T-helper 1 cell treated with Interleukin-12 subunit alpha and Interleukin-12 subunit beta and Interleukin-4 antibody, amounts not matched to agents 30 ng/mL and 1 ng/mL, for 36 hours (primary cell): ENCODE data around the gene SATB2. TPM values are rescaled to one million over a fixed set of nuclear protein-coding genes. Genes with fewer than 3 reads are reported as not detected.

Experiments
- intact Hi-C: fragments of 100-400 bp; cut with micrococcal nuclease; formaldehyde crosslinking; loops from one replicate; pipeline ENCODE4 v1.15.1; 2024
- total RNA-seq: library from RNA; stranded (reverse); gene quantifications from 2 replicates; pipeline ENCODE4 v1.2.3, GENCODE V29; 2022

SATB2 gene
- total RNA-seq: 0.10 TPM in 2 replicates

DNA sequence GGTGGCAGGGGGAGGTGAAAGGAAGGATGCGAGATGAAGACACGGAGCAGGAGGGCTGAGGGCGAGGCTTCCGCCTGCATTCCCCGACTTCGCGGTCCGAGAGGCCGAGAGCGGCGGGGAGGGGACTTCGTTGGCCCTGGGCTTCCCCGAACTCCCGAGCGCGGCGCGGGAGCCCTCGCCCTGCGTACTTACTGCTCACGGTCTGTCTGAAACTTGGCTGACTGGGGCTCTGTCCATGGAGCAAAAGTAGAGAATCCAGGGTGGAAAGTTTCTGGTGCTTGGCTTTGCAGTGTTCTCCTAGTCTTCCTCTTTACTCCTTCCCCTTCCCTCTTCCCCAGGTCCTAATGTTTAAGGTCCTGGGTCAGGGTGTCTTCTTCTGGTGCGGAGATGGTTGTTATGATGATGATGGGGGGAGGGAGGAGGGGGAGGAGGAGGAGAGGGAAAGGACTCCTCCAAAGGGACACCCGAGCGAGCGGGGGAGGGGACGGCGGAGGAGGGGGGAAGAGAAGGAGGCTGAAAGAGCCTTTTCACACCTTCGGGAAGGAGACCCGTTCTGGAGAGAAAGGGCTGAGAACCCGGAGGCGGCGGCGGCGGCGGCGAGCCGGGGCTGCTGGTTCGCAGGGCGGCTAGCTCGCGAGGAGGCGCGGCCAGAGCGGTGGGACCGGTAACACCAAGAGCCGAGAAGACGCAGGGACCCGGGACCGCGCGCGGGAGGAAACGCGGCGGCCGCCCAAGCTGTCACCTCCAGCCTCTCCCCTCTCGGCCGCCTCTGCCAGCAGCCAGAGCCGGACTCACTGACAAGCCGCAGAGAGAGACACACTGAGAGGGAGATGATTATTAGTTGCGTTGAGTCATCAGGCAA lies at the start of gene SATB2:
SATB2 (minus strand) TSS at position 793 of the 862 bp plus-strand sequence. CDS start 1,902 bp downstream, outside the sequence.
- intact Hi-C loops: no loop called here

GRCh38 chr2:199505755-199506403 lies 48.1 kb upstream of the SATB2 start:
- intact Hi-C loops: no loop called here

DNA sequence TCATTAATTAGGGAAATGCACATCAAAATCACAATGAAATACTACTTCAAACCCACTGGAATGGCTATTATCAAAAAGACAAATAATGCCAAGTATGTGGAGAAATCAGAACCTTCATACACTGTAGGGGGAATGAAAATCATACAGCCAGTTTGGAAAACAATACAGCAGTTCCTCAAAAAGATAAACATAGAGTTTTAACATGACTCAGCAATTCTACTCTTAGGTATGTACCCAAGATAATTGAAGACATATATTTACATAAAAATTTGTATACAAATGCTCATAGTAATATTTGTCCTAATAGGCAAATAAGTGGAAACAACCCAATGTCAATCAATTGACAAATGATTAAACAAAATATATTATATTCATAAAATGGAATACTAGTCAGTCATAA lies 45.4 kb upstream of the SATB2 start:
- intact Hi-C loops: no loop called here

DNA sequence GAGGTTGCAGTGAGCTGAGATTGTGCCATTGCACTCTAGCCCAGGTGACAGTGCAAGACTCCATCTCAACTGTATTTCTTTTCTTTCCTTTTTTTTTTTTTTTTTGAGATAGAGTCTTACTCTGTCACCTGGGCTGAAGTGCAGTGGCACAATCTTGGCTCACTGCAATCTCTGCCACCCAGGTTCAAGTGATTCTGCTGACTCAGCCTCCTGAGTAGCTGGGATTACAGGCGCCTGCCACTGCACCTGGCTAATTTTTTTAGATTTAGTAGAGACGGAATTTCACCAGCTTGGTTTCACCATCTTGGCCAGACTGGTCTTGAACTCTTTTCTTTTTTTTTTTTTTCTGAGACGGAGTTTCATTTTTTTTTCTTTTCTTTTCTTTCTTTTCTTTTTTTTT lies 41.3 kb upstream of the SATB2 start:
- intact Hi-C loops: no loop called here

GRCh38 chr2:199495147-199495546 lies 37.4 kb upstream of the SATB2 start:
- intact Hi-C loops: no loop called here

DNA sequence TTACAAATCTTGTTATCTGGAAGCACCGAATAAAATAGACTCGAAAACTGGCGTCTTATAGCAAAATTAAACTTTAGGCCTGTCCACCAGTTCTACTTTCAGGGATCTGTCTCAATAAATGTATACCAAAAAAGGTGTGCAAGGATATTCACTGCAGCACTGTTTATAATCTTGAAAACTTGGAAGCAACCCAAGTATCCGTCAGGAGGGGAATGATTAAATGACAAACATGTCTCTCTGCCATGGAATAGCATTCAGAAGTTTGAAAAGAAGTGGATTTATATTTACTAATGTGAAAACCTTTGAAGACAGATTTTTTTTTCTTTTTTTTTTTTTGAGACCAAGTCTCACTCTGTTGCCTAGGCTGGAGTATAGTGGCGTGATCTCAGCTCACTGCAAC lies 32.3 kb upstream of the SATB2 start:
- intact Hi-C loops: no loop called here

DNA sequence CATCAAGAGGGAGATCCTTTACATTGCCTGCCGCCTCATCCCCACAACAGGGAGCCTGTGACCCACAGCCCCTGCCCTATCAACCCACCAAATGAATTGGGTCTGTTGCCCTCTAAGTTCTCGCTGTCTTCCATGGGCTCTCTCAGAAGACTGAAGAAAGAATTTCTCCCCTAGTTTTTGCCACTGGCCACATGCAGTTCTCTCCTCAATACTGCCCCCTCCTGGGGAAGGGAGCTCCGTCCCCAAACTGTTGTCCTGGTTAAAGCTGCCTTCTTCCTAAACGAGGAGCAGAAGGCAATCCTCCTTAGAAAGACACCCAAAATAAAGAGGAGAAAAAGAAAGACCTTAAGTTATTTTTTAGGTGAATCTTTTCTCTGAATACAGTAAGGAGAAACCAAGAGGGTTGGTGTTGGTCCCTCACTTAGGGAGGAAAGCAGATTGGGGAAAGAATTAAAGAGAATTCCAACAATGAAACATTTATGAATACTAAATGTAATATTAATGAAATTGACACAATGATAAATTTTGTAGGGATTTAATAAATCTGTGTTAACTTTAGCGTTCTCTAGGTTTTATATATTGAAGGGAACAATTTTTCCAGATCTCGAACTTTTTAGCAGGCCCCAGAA lies 31.1 kb upstream of the SATB2 start:
- intact Hi-C loops: loop anchor here (1.0 to 10.0 kb wide), 3 partner anchors 246 to 1175 kb away; no protein-coding TSS in a partner anchor

- intact Hi-C loops: loop anchor here (1.0 to 10.0 kb wide), 3 partner anchors 249 to 1177 kb away; no protein-coding TSS in a partner anchor
These were observed 28.1 kb upstream of the SATB2 start for GRCh38 chr2:199485732-199486335.

GRCh38 chr2:199484927-199485326 lies 27.2 kb upstream of the SATB2 start:
- intact Hi-C loops: loop anchor here (5.0 to 10.0 kb wide), 2 partner anchors 250 to 1113 kb away; no protein-coding TSS in a partner anchor

DNA sequence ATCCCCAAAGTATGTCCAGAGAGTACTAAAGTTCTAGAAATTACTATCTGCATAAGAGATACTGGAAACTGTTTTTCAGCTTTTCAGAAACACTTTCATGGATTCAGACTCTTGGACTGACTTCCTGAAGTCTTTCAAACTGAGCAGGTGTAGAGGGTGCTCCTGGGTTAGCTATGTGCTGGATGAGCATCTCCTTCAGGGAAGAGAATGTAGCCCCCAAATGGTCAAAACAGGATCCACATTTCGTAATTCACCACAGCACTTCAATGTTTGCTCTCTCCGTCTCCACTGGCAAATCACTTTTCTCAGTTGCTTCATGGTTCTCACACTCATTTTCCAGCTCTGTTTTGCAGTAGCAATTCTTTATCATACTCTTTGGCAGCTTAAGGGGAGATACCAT lies 23.2 kb upstream of the SATB2 start:
- intact Hi-C loops: loop anchor here (10.0 kb wide), 1 partner anchor 254 kb away; no protein-coding TSS in a partner anchor

DNA sequence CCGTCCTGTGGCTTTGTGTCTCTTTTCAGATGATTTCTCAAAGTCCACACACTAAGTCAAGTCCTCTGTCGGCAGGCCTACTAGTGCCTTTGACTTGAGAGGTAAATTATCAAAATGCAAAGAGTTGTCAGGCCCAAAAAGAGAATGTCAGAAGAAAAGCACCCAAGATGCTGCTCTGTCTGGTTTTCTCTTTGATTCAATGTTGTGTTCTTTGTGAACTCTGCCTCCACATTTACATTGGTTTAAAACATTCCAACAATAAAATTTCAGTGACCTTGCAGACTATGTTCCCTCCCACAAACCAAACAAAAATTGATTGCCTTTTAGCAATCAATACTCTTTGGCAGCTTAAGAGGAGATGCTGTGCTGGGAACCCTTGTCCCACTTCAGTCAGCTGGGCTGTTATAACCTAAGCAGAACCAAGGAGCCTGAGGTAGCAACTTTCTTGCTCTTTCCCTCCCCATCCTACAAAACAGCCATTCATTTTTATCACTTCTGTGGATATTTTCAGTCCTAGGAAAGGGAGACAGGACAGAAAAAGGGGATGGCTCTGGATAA lies 19.6 kb upstream of the SATB2 start:
- intact Hi-C loops: no loop called here

DNA sequence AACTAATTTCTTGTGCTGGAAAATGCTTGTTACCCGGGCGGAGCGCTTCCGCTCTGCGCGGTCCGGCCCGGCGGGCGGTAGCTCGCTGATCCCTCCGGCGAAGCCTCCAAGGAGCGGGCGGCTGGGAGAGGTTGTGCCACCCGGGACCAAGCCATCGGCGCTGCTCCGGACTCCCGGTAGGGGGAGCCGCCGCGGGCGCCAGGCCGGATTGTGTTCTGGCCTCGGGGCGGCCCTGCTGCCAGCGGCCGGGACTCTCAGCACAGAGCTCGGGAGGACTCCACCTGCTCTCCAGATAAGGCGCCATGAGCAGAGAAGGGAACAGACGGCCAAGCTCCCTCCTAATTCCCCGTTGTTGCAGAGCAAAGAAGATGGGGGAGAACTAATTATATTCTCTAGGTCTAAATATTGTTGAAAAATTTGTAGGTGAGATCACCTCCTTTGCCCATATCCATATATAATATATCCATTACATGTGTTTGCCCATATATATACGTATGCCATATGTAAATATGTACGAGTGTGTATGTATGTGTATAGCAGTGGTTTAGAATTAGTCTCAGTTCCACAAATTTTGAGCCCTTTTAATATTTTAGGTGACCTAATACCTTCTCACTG lies 13.8 kb upstream of the SATB2 start:
- intact Hi-C loops: no loop called here

GRCh38 chr2:199470672-199471442 lies 13.1 kb upstream of the SATB2 start:
- intact Hi-C loops: loop anchor here (1.0 kb wide), 1 partner anchor 11 kb away; no protein-coding TSS in a partner anchor

DNA sequence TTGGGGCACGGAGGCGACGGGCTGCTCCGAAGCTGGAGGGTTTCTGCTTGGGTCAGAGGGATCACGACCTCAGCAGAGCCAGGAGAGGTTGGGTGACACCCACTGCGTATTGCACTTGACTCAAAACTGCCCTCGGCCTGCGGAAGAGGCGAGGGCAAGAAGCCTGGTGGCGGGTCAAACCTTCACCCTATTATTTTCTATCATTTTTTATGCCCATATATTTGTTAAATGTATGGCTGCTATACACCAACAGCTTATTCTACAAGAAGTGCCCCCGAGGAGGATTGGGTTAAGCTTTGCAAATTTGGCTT lies 12.6 kb upstream of the SATB2 start:
- intact Hi-C loops: loop anchor here (1.0 kb wide), 1 partner anchor 10 kb away; no protein-coding TSS in a partner anchor

- intact Hi-C loops: loop anchor here (1.0 kb wide), 1 partner anchor 9 kb away; no protein-coding TSS in a partner anchor
These were observed 12.0 kb upstream of the SATB2 start for GRCh38 chr2:199469514-199470360.

- intact Hi-C loops: no loop called here
These were observed 11.1 kb upstream of the SATB2 start for GRCh38 chr2:199468561-199469513.

DNA sequence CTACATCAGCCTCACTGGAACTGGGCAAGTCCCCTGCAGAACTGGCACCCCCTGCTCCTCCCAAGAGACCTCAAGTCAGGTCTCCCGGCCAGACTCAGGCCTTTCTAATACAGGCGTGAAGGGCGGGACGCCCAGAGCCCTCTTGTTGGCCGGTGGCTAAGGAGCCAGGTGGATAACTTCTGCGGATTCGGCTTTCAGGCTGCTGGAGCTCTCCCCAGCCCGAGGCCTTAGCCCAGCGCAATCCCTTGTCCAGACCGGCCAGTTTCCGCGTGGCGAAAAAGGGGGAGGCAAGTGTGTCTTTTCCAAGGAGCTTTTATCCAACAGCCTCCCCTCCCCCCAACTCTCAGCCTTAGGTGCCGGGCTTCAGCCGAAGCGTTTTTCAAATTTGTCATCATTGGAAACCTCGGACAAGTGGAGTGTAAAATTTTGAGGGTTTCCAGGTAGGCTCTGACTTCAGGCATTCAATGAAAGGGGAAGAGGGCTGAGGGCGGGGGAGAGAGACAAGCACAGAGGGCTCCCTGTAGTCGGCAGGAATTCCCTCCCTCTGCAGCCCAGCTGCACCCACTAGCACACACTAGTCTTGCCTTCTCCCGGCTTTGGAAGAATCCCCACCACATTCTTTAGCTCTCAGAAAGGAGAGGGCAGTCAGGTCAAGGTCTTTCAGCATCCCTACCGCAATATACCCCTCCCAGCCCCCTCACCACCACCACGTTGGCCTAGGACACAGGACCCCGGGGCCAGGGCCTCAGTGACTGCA lies 9.5 kb upstream of the SATB2 start:
- intact Hi-C loops: no loop called here
